SU-DHL-6 (cell line): ENCODE measurements around the gene SMAD4.

Source experiments
- H2AFZ ChIP-seq: fragments of 200-600 bp; sonication (generic); 2 replicates; pipeline ENCODE4 v1.6.1; 2014; ENCODE audit warnings: low read depth, mild to moderate bottlenecking, moderate library complexity, mixed read lengths, antibody characterized with exemption, low read length; ENCODE audit not compliant: severe bottlenecking
- H3F3A ChIP-seq: fragments of 200-600 bp; shearing (Covaris generic); 2 replicates; pipeline ENCODE4 v1.6.0; 2016; ENCODE audit warnings: antibody characterized with exemption, mild to moderate bottlenecking; ENCODE audit not compliant: insufficient read depth
- H3K27ac ChIP-seq: fragments of 200-600 bp; sonication (generic); 2 replicates; pipeline ENCODE4 v1.5.1; 2016; ENCODE audit warnings: low read depth, mild to moderate bottlenecking, low read length, moderate library complexity, mixed read lengths
- H3K27me3 ChIP-seq: fragments of 200-600 bp; sonication (generic), shearing (Covaris generic); 2 replicates; pipeline ENCODE4 v1.6.0; 2014; ENCODE audit warnings: mild to moderate bottlenecking, low read length
- H3K36me3 ChIP-seq: fragments of 200-600 bp; sonication (generic); 2 replicates; pipeline ENCODE4 v1.6.1; 2014; ENCODE audit warnings: mild to moderate bottlenecking, low read length, mixed read lengths
- H3K4me2 ChIP-seq: fragments of 300-600, 200-600 bp; shearing (Covaris generic), sonication (generic); 2 replicates; pipeline ENCODE4 v1.6.0; 2014; ENCODE audit warnings: low read length, low read depth, mild to moderate bottlenecking; ENCODE audit not compliant: poor library complexity, severe bottlenecking
- H3K4me3 ChIP-seq: fragments of 200-600 bp; sonication (generic); 2 replicates; pipeline ENCODE4 v1.5.1; 2014; ENCODE audit warnings: antibody characterized with exemption, low read length, mild to moderate bottlenecking, mixed read lengths; ENCODE audit not compliant: insufficient read depth, poor library complexity, severe bottlenecking
- H3K79me2 ChIP-seq: fragments of 200-600 bp; sonication (generic); 2 replicates; pipeline ENCODE4 v1.6.1; 2014; ENCODE audit warnings: mild to moderate bottlenecking, low read length, moderate library complexity; ENCODE audit not compliant: insufficient read depth
- H3K9ac ChIP-seq: fragments of 200-600 bp; sonication (generic); 2 replicates; pipeline ENCODE4 v1.7.0; 2014; ENCODE audit warnings: mild to moderate bottlenecking, low read length
- H3K9me2 ChIP-seq: fragments of 200-600 bp; sonication (generic); replicated peaks from 2 replicates; pipeline ENCODE4 v1.6.1; 2014; ENCODE audit warnings: low read length; ENCODE audit not compliant: insufficient read depth
- H3K9me3 ChIP-seq: fragments of 200-600 bp; sonication (generic); 2 replicates; pipeline ENCODE4 v1.6.1; 2014; ENCODE audit warnings: low read length, mixed read lengths; ENCODE audit not compliant: insufficient read depth
- H4K20me1 ChIP-seq: fragments of 200-600 bp; sonication (generic); 2 replicates; pipeline ENCODE4 v1.6.1; 2014; ENCODE audit warnings: low read depth, mild to moderate bottlenecking, antibody characterized with exemption, low read length, moderate library complexity, mixed read lengths
- CTCF ChIP-seq: fragments of 200-600 bp; sonication (generic); IDR thresholded peaks from one replicate; pipeline ENCODE4 v1.5.1; 2017; ENCODE audit warnings: antibody characterized with exemption, mild to moderate bottlenecking, low read length, moderate library complexity; ENCODE audit not compliant: insufficient read depth, poor library complexity, severe bottlenecking
- EZH2phosphoT487 ChIP-seq: fragments of 200-600 bp; sonication (generic), shearing (Covaris generic); conservative IDR thresholded peaks from 2 replicates; pipeline ENCODE4 v1.6.1; 2018; ENCODE audit warnings: mild to moderate bottlenecking, antibody characterized with exemption, low read length, moderate library complexity, mixed read lengths

SMAD4 gene

GRCh38 chr18:51020536-51020935 is 9.5 kb upstream of the SMAD4 start:
- Histone ChIP-seq H3K36me3 (no peaks in the 10 kb centered on the region), H3F3A (no peaks in the 10 kb centered on the region), H3K79me2 (no peaks in the 10 kb centered on the region), H3K9me2 (no peaks in the 10 kb centered on the region), H3K27me3 (no peaks in the 10 kb centered on the region), H3K9ac (no peak overlapping the region), H3K4me2 (no peak overlapping the region), H3K4me3 (no peak overlapping the region), H3K9me3 (no peaks in the 10 kb centered on the region), H2AFZ (no peak overlapping the region), H3K27ac (no peak overlapping the region), H4K20me1 (no peaks in the 10 kb centered on the region)
- no peak for TF ChIP-seq EZH2phosphoT487
- TF ChIP-seq CTCF, result no peak

GRCh38 chr18:51021226-51021965 is 8.6 kb upstream of the SMAD4 start:
- Histone ChIP-seq H3K79me2 (no peaks in the 10 kb centered on the region), H3K27me3 (no peaks in the 10 kb centered on the region), H3K9me2 (no peaks in the 10 kb centered on the region), H3K4me2 (no peak overlapping the region), H3K9ac (no peak overlapping the region), H2AFZ (no peak overlapping the region), H3K4me3 (no peak overlapping the region), H3K36me3 (no peaks in the 10 kb centered on the region), H3F3A (no peaks in the 10 kb centered on the region), H4K20me1 (no peaks in the 10 kb centered on the region), H3K27ac (no peak overlapping the region), H3K9me3 (no peaks in the 10 kb centered on the region)
- no peak for TF ChIP-seq EZH2phosphoT487
- TF ChIP-seq CTCF, result no peak

GRCh38 chr18:51025512-51025911 is 4.5 kb upstream of the SMAD4 start:
- Histone ChIP-seq H4K20me1 (no peaks in the 10 kb centered on the region), H3K9me2 (no peaks in the 10 kb centered on the region), H3K4me2 (no peak overlapping the region), H3K27ac (no peak overlapping the region), H2AFZ (no peak overlapping the region), H3F3A (0 out of 2 replicates have a peak, but pooled peaks cover 4% of the 10 kb centered on the region), H3K4me3 (no peak overlapping the region), H3K27me3 (no peaks in the 10 kb centered on the region), H3K79me2 (peaks cover 10% of the 10 kb centered on the region), H3K9me3 (no peaks in the 10 kb centered on the region), H3K36me3 (no peaks in the 10 kb centered on the region), H3K9ac (no peak overlapping the region)
- TF ChIP-seq CTCF, result no peak
- no peak for TF ChIP-seq EZH2phosphoT487
